Measurements from ENCODE around the gene ZNF23. TPM values are rescaled to one million over a fixed set of nuclear protein-coding genes. Genes with fewer than 3 reads are reported as not detected.
A peak's percentile ranks its signal among the peaks of the same experiment; 100 is the strongest.

ZNF23 gene
- total RNA-seq, 1 experiment from 2014 or later, result 11.1 TPM

GRCh38 chr16:71421911-71422310 is 40.1 kb downstream of the ZNF23 start:
- POLR2A ChIA-PET, result no interaction called here
- no peak overlapping the region for H3K27ac ChIP-seq (ENCODE audit: low read depth, low read length)
- H3K4me3 ChIP-seq (replicated peaks in 1 of 2; ENCODE audit: low read depth in 1 of 2, low read length in 2 of 2), result no peak overlapping the region
- no peaks in the 10 kb centered on the region for H3K9me3 ChIP-seq (ENCODE audit: control insufficient read depth in 1 of 2, insufficient read depth in 1 of 2, low read depth in 1 of 2, low read length in 2 of 2)
- DNase-seq (ENCODE audit: low read depth, low spot score) (peak; percentile 26), ATAC-seq (peak; percentile 25; the same call in 1 of the 2 replicates)
- no TSS peak for BruUV-seq (replicated peaks)
- H3K9ac ChIP-seq (ENCODE audit: low read length), result no peak overlapping the region
- no peaks in the 10 kb centered on the region for H4K20me1 ChIP-seq (ENCODE audit: insufficient read depth)
- H3K4me1 ChIP-seq (ENCODE audit: control insufficient read depth in 1 of 2, insufficient read depth in 2 of 2, low read length in 2 of 2), result peaks cover 0 to 9% of the 10 kb centered on the region in 2 experiments; a peak in 2 of 4 replicates
- intact Hi-C loops (cut with micrococcal nuclease), result no loop called here
- no peaks in the 10 kb centered on the region for H3K9me2 ChIP-seq (ENCODE audit: insufficient read depth)
- no peak overlapping the region for H2AFZ ChIP-seq (ENCODE audit: low read depth, low read length, poor library complexity, severe bottlenecking)
- CTCF ChIA-PET, result interaction anchor here (0.8 to 1.5 kb wide), 4 partner anchors 9 to 190 kb away, joined by 4 to 13 read pairs (median 6); no protein-coding TSS in a partner anchor
- no peak for TF ChIP-seq SRF (IDR thresholded peaks at IDR 0.05; ENCODE audit: low read depth)
- TF ChIP-seq ZBTB33 (IDR thresholded peaks at IDR 0.05; ENCODE audit: extremely low read depth, insufficient replicate concordance, low read length), result no peak
- TF ChIP-seq ATF3 (IDR thresholded peaks at IDR 0.05), result no peak
- no peak for TF ChIP-seq CEBPB (IDR thresholded peaks at IDR 0.05; ENCODE audit: low read depth)
- TF ChIP-seq ZFX (IDR thresholded peaks at IDR 0.05), result no peak
- no peak for TF ChIP-seq EZH2phosphoT487 (IDR thresholded peaks at IDR 0.05; ENCODE audit: borderline replicate concordance)
- no peak for TF ChIP-seq POLR2A (IDR thresholded peaks at IDR 0.05; ENCODE audit: borderline replicate concordance, extremely low read depth, insufficient read depth, insufficient read length)
- TF ChIP-seq RAD21 (IDR thresholded peaks at IDR 0.05; ENCODE audit: low read depth), result peak; percentile 61
- TF ChIP-seq SIN3A (IDR thresholded peaks at IDR 0.05; ENCODE audit: low read depth), result no peak
- TF ChIP-seq CTCF (IDR thresholded peaks at IDR 0.05 in 2 of 3, conservative IDR thresholded peaks at IDR 0.05 in 1 of 3; ENCODE audit: borderline replicate concordance in 1 of 3, insufficient read depth in 1 of 3, low read depth in 2 of 3, low read length in 2 of 3), result peak; percentile 39 to 72 (median 60); a peak in 5 of 6 replicates
- no peak for TF ChIP-seq EZH2 (IDR thresholded peaks at IDR 0.05)
- peaks cover 7% of the 10 kb centered on the region; the same call in 1 of the 2 replicates for H3K27me3 ChIP-seq (ENCODE audit: insufficient read depth, low read length)
- H3K4me2 ChIP-seq (ENCODE audit: low read length), result no peak overlapping the region
- H3K79me2 ChIP-seq (ENCODE audit: insufficient read depth, low read length), result no peaks in the 10 kb centered on the region
- RAD21 ChIA-PET (ENCODE audit: low non-redundant PET in 1 of 2, low total read pairs in 2 of 2, uncharacterized antibody in 2 of 2, unreplicated experiment in 2 of 2), result no interaction called here
- H3K36me3 ChIP-seq (ENCODE audit: control insufficient read depth in 1 of 2, insufficient read depth in 2 of 2, low read length in 2 of 2), result no peaks in the 10 kb centered on the region

All from HCT116 (cell line).